B cell (primary cell): Measurements from ENCODE around the gene NFKBIL1.

Experiments used
- CTCF ChIP-seq: fragments of 200-600 bp; IDR thresholded peaks from one replicate; pipeline ENCODE4 v1.8.0; 2022; ENCODE audit warnings: antibody characterized with exemption, mild to moderate bottlenecking
- EZH2 ChIP-seq: IDR thresholded peaks from 2 replicates; pipeline ENCODE4 v1.6.1; 2012; ENCODE audit warnings: borderline replicate concordance, low read depth, mild to moderate bottlenecking, moderate library complexity, low read length; ENCODE audit not compliant: insufficient read depth, poor library complexity, severe bottlenecking

GRCh38 chr6:31529329-31530150, 17.9 kb upstream of the NFKBIL1 start:
- TF ChIP-seq CTCF (no peak), EZH2 (no peak)
